Measurements from ENCODE around the gene VSIG2.

Gene VSIG2

DNA sequence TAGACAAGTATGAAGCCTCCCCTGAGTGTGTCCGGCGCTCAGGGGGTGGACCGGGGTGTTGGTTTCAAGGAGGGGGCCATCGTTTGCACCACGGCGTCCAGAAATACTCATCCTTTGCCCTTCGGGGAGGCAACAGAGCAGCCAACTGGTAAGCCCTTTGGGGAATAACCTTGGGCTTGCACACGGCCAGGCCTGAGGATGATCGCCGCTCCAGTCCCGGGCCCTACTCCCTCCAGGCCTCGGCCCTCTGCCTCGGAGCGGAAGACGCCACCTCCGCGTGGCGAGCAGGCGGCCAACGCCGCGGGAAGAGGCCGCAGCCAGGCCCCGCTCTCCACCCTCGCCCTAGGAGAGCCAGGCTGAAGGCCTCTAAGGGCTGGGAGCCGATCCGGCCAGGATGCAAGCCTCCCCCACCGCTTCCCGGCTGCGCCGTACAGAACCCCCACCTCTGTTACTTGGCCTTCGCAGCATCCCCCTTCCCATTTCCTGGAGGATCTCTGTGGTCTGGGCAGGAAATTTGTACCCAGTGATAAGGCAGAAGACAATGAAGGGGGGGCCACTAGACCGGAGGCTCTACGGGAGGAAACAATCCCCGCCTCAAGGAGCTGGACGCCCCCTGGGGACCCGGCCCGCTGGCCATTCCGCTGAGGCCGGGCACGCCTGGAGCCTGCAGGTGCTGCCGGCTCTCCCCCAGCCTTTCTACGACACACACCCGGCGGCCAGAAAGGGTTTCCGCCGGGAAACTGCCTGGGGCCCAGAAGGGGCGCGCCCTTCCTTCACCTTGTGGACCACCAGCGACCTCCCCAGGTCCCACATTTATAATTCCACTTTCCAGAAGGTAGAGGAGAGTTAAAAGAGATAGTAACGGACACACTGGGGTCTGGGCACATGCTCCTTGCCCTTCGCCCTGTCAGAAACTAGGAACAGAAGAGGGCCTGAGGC lies 7.5 kb upstream of the VSIG2 start:
- TF ChIP-seq, protein P1, sequence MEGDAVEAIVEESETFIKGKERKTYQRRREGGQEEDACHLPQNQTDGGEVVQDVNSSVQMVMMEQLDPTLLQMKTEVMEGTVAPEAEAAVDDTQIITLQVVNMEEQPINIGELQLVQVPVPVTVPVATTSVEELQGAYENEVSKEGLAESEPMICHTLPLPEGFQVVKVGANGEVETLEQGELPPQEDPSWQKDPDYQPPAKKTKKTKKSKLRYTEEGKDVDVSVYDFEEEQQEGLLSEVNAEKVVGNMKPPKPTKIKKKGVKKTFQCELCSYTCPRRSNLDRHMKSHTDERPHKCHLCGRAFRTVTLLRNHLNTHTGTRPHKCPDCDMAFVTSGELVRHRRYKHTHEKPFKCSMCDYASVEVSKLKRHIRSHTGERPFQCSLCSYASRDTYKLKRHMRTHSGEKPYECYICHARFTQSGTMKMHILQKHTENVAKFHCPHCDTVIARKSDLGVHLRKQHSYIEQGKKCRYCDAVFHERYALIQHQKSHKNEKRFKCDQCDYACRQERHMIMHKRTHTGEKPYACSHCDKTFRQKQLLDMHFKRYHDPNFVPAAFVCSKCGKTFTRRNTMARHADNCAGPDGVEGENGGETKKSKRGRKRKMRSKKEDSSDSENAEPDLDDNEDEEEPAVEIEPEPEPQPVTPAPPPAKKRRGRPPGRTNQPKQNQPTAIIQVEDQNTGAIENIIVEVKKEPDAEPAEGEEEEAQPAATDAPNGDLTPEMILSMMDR (IDR thresholded peaks at IDR 0.05; ENCODE audit: low read length, missing control alignments), result no peak
- DNase-seq (ENCODE audit: low read depth), result peak; percentile 67
- H3K4me3 ChIP-seq (replicated peaks; ENCODE audit: low read depth, low read length), result no peak overlapping the region

DNA sequence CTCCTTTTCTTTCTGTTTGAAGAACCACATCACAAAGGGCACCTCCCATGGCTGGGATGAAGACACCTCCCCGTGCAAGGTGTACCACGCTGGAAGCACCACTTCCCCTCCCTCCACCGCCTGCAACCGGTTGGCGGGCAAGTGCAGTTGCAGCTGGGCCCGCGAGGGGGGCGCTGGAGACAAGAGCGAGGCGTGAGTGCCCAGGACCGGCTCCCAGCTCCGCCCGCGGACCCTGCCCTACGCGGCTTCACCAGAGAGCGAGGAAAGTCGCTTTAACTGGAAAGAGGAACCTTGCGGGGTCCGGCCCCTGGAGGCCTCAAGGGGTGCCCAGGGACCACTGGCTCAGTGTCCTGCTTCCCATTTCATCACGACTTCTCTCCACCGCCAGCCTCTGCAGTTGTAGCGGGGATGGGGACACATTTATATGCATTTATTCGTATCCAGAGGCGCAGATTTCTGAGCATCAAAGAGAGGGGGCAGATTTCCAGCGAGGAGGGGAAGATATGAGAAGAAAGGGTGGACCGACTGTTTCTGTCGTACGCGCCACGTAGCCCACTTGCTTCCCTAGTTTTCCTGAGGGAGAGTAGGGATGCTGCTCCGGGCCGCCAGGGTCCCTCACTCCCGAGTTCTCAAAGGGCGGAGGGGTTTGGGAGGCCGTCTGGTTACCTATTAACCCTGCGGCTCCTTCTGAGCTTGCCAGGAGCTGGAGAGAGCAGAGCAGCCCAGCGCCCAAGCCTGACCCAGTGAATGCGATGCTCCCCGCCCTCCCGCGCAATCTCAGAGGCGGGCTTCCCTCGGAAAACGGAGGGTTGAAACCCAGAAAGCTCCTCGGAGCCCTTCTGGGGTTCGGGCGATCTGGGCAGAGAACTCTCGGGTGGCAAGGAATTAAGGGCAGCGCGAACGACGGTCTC lies 6.6 kb upstream of the VSIG2 start:
- DNase-seq (ENCODE audit: low read depth), result peak; percentile 64
- H3K4me3 ChIP-seq (replicated peaks; ENCODE audit: low read depth, low read length), result peak overlapping the region; percentile 34
- TF ChIP-seq, protein P1 (IDR thresholded peaks at IDR 0.05; ENCODE audit: low read length, missing control alignments), result peak; percentile 58

DNA sequence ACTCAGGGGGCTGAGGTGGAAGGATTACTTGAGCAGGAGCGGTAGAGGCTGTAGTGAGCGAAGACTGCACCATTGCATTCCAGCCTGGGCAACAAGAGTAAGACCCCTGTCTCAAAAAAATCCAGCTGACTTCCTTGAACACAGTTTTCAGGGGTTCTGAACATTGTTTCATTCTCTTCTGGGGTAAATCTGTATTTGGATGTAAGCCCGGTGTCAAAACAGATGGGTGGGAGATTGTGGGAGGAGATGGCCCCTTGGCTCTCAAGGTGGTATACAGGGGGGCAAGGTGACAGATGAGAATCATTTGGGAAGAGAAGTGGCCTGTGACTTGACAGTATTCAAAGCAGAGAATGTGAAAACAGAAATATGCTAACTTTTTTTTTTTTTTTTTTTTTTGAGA lies 5.3 kb upstream of the VSIG2 start:
- no peak overlapping the region for H3K4me3 ChIP-seq (replicated peaks; ENCODE audit: low read depth, low read length)
- TF ChIP-seq, protein P1 (IDR thresholded peaks at IDR 0.05; ENCODE audit: low read length, missing control alignments), result no peak
- DNase-seq (ENCODE audit: low read depth), result no peak

DNA sequence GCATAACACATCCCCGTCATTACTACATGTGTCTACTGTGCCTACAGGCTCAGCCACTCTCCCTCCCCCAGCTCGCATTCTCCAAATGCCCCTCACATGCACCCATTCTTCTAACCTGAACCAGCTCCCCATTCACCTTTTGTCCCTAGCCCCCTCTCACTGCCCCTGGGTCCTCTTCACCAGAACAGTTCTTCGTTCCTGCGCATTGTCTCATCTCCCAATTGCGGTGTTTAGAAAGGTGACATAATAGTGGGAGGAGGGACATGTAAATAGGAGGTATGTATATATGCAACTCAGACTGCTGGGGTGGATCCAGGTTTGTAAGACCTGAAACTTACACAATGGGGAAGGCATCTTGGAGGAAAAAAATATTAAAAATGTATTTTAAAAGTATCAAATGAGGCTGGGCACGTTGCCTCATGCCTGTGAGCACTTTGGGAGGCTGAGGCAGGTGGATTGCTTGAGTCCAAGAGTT lies 4.7 kb upstream of the VSIG2 start:
- TF ChIP-seq, protein P1 (IDR thresholded peaks at IDR 0.05; ENCODE audit: low read length, missing control alignments), result no peak
- H3K4me3 ChIP-seq (replicated peaks; ENCODE audit: low read depth, low read length), result no peak overlapping the region
- DNase-seq (ENCODE audit: low read depth), result no peak

DNA sequence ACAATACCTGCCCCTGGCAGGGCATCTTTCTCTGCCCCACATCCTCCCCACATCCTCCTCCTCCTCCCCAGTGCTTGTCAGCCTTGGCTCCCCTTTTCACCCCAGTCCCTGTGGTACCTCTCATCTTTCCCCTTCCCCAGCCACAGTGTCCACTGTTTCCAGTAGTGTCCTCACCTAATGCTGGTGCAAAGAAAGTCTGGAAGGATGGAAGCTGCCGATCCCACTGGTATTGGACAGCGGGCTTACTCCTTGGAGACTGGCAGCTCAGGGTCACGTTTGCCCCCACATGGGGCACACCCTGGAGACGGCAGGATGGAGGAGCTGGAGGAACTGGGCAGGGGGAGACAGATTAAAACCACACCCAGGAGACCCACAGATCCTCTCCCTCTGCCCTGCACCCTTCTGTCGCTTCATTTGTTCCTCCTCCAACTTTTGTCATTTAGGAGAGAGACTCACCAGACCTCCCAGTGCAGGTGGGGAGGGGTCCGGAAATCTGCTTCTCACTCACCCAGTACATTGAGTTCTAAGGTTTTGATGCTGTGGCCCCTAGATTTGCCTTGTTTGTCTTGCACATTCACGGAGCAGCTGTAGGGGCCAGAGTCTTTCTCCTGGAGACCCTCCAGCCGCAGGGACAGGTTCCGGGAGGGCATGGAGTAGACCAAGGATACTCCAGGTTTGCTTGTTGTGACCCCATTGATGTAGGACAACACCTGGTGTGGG lies 4.1 kb upstream of the VSIG2 start:
- no peak overlapping the region for H3K4me3 ChIP-seq (replicated peaks; ENCODE audit: low read depth, low read length)
- no peak for DNase-seq (ENCODE audit: low read depth)
- TF ChIP-seq, protein P1 (IDR thresholded peaks at IDR 0.05; ENCODE audit: low read length, missing control alignments), result no peak

DNA sequence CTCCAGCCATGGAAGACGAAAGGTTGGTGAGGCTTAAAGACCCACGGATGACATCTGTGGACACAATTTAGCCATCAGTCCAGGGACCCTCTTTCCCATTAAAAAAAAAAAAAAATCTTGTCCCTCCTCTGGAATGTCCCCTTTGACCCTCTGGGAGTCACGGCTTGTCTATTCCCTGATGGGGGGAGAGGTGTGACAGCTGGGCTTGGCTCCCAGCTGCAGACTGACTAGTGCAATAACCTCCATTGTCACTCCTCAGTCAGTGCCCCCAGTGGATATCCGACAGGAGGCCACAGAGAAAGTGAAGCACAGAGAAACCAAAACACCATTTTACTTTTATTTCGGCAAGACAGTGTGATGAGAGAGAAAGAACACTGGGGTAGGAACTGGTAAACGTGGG lies 2.7 kb upstream of the VSIG2 start:
- DNase-seq (ENCODE audit: low read depth), result no peak
- H3K4me3 ChIP-seq (replicated peaks; ENCODE audit: low read depth, low read length), result no peak overlapping the region
- TF ChIP-seq, protein P1 (IDR thresholded peaks at IDR 0.05; ENCODE audit: low read length, missing control alignments), result no peak

All from fibroblast of pulmonary artery (primary cell).